Measurements from ENCODE around the gene ZDHHC22.

- TF ChIP-seq, protein P1, sequence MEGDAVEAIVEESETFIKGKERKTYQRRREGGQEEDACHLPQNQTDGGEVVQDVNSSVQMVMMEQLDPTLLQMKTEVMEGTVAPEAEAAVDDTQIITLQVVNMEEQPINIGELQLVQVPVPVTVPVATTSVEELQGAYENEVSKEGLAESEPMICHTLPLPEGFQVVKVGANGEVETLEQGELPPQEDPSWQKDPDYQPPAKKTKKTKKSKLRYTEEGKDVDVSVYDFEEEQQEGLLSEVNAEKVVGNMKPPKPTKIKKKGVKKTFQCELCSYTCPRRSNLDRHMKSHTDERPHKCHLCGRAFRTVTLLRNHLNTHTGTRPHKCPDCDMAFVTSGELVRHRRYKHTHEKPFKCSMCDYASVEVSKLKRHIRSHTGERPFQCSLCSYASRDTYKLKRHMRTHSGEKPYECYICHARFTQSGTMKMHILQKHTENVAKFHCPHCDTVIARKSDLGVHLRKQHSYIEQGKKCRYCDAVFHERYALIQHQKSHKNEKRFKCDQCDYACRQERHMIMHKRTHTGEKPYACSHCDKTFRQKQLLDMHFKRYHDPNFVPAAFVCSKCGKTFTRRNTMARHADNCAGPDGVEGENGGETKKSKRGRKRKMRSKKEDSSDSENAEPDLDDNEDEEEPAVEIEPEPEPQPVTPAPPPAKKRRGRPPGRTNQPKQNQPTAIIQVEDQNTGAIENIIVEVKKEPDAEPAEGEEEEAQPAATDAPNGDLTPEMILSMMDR (IDR thresholded peaks at IDR 0.05; ENCODE audit: poor library complexity, severe bottlenecking), result no peak
- no peak for TF ChIP-seq RAD21 (conservative IDR thresholded peaks at IDR 0.05)
Observed at GRCh38 chr14:77130386-77130785, 11.2 kb downstream of the ZDHHC22 start.

Measured in neural cell (in vitro differentiated cells).